T-helper 22 cell (primary cell): ENCODE data around the gene MED27.
"Not testable (repeated sequence)": the region's sequence is repeated elsewhere in the genome, so short reads cannot be mapped to it uniquely, and the experiment has no call there.

Source experiments
- DNase-seq: peaks from one replicate; pipeline ENCODE4 v3.0.0-alpha.2; 2020; ENCODE audit warnings: low read depth

MED27 gene

GRCh38 chr9:132077881-132078698 lies 1.6 kb downstream of the MED27 start:
- peak; percentile 4 for DNase-seq

GRCh38 chr9:132075853-132076252 lies 3.8 kb downstream of the MED27 start:
- no peak for DNase-seq

DNA sequence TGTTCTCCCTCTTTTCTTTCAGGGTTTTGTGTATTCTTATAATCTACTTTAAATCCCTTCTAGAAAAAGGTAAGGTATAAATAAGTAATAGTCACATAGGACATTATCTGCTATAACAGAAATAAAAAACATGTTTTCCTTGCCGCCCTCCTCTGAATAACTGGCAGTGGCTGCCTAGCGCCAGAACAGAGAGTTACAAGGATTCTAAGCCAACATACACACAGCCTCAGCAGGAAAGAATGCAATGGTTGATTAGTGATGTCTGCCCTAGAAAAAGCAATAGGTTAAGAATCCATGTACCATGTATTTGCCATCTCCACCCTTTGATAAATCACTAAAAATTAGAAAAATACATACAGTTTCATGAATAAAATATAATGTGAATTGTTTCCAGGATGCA lies 4.9 kb downstream of the MED27 start:
- no peak for DNase-seq

DNA sequence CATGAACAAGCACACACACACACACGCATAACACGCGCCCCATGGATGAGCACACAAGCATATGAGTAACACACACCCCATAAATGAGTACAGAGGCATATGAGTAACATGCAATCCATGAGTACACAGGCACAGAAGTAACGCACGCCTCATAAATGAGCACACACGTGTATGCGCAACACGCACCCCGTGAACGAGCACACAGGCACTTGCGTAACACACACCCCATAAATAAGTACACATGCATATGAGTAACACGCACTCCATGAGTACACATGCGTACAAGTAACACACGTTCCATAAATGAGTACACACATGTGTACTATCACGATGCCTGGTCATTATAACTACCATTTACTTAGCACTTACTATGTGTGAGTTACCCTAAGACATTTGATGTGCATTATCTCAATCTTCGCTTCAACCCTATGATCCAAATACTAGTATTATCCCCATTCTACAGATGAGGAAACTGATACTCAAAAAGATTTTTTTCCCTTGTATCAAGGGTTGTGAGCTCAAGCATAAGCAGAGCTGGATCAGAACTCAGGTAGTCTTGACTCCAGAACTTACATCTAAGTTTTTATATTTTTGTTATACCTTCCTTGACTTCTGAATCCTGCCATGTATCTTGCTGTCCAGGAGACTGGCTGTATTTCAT lies 7.7 kb downstream of the MED27 start:
- no peak for DNase-seq

DNA sequence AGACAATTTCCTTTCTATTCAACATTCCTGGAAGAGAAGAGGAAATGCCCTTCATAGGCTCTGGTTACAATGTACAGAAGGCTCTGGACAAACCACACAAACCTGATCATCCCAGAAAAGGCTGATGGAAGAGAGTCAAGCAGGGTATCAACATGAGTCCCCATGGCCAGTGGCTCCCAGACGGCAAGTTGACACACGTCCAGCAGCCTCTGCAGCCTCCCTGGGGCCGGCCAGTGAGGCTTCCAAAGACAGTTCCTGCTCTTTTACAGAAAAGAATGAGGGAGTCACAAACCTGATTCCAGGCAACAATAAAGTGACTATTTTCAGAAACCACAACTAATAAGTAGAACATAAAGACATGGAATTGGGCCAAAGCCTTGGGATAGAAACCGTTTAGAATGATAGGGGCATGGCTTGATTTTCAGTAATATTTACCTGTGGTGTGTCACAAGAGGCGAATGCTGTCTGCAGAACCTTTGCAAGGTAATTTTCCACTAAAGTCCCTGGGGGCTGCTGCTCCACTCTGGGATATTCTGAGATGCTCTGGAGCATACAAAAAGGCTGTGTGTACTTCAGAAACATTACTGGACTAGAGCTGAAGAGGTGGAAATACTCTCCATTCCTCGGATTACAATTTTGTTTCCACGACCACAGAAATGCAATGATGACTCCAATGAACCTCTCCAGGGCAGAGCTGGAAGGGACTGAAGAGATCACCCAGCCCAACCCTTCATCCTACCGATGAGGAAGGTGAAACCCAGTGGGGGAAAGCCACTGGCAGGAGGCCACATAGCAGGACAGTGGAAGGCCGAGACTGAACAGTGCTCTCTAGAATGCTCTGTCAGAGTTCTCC lies 10.4 kb downstream of the MED27 start:
- no peak for DNase-seq

DNA sequence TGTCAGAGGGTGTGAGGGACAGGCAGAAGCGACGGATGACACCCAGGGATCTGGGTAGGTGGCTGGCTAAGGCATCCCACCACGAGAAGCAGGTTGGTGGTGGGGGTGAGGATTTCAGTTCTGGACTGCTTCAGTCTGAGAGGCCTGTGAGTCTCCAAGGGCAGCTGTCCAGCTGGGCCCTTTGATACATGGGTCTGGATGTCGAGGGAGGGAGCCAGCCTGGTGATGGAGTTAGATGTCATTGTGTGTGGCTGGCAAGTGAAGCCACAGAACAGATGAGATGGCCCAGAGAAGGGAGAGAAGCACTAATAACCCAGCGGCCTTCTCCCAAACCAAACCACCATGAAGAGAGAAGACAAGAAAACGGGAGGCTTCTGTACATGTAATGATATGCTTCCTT lies 11.1 kb downstream of the MED27 start:
- DNase-seq: no peak

DNA sequence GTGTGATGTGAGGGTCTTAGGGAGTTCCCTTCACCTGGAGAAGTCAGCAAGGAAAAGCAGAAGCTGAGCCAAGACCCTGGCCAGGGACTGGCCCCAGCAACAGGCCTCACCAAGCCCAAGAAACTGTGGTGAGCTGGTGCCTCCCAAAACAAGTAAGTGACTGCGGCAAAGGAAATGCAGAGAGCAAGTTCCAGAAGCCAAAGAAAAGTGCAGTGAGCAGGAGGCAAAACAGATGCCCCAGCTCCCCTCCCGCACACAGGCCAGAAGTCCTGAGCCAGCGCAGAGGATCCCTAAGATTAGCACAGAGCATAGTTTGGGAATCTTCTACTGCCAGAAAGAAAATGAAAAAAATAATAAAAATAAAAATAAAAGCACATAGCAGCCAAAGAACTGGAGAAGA lies 13.2 kb downstream of the MED27 start:
- DNase-seq: no peak

DNA sequence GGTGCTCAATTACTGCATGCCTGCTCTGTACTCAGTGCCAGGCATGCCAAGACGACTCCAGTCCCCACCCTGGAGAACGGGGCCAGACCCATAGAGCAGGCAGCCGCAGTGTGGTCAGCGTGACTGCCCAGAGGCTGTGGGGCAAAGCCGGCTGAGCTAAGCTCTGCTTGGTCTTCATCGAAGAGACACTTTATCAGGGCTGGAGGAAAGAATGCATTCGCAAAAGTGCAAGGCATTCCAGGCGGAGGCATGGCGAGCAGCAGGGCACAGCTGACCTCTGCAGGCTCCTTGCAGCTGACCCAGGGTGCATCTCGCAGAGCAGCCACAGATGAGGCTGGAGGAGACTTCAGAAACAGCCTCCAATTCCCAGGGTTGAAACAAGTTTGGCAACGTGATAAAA lies 13.6 kb downstream of the MED27 start:
- no peak for DNase-seq

DNA sequence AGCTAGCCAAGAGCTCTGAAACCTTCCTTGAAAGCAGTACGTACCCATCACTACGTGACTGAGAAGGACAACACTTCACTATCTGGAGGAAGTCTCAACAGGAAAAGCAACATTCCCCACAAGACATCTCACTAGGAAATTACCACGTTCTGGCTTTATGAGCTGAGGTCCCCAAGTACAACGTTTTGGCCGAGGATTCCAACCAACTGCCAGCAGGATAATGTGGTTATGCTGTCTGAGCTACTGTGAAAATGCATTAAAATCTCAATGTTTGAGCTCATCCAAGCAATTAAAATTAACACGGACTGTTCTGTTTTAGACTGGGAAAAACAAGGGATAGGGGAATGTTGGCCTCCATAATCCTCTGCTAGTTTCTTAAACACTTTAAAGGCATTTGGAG lies 16.4 kb downstream of the MED27 start:
- no peak for DNase-seq

DNA sequence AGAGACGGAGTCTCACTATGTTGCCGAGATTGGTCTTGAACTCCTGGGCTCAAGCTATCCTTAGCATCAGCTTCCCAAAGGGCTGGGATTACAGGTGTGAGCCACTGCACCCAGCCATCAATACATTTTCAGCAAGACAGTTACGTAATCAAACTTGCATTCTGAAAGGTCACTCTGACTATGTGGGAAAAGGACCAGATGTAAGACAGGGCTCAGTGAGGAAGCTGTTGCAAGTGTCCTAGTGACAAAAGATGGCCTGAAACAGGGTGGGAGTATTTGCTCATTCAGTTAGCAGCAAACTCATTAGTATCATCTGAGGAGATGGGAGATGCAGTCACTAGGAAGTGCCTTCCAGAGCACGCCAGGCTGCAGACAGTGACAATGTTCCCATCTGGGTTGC lies 16.9 kb downstream of the MED27 start:
- no peak for DNase-seq

GRCh38 chr9:132061526-132061925 lies 18.1 kb downstream of the MED27 start:
- DNase-seq: no peak

GRCh38 chr9:132059361-132059760 lies 20.3 kb downstream of the MED27 start:
- no peak for DNase-seq

DNA sequence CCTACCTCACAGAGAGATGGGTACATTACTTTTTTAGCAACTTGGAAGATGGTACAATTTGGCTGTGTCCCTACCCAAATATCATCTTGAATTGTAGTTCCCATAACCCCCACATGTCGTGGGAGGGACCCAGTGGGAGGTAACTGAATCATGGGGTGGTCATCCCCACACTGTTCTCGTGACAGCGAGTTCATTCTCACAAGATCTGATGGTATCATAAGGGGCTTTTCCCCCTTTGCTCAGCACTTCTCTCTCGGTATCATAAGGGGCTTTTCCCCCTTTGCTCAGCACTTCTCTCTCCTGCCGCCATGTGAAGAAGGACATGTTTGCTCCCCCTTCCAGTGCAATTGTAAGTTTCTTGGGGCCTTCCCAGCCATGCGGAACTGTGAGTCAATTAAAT lies 21.4 kb downstream of the MED27 start:
- not testable (repeated sequence) for DNase-seq

DNA sequence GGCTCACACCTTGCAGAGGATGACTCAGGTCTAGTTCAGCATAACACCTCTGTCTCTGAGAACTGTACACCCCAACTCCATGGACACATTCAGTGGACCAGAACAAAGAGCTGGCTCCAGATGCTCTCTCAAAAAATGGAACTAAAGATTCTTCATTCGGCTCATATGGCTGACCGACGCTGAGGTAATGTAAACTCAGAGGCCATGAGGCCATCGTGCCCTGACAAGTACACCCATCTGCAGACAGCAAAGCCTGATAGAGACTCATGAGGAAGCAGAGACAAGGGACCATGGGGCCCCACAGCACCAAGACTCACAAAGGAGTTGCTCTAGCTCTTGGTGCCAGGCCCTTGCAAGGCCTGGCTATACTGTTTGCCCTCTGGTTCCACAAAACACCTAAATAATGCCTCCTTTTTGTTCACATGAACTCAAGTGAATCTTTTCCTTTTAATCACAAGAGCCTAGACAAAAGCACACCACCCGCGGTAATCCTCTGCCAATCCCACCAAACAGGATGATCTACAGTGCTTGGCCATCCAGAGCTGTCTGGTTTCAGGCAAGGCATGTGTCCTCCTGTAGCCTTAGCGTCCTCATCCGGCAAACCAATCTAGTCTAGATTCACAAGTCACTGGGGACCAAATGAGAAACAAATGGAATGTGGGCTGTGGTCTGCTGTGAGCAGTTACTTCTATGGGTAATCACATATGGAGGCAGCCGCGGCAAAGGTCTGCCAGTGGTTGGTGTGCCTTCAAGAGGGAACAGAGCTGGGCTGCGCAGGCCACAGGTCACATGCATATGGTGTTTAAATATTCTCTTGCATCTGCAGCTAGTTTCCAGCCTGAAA lies 22.7 kb downstream of the MED27 start:
- DNase-seq: no peak

DNA sequence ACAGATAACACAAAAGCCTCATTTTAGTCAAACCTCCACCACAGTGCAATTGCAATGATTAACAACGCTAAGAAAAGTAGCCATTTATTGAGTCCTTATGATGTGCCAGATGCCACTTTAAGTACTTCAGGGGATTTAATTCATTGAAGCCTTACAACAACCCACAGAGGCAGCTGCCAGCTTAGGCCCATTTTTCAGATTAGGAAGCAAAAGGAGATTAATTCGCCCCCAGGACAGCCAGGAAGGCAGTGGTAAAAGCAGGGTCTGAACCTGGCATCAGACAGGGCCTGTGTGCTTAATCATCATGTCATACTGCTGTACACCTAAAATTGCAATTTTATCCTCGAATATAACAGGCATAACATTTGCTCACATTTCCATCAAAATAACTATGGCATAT lies 23.9 kb downstream of the MED27 start:
- no peak for DNase-seq

DNA sequence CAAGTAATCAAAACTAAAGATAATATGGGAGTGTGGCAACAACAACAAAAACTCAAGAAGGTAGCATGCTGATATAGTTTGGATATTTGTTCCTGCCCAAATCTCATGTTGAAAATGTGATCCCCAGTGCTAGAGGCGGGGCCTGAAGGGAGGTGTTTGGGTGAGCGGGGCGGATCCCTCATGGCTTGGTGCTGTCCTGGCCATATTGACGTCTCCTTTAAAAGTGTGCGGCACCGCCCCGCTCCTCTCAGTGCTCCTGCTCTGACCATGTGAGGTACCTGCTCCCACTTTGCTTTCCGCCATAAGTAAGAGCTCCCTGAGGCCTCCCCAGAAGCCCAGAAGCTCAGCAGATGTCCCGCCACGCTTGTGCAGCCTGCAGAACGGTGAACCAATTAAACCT lies 25.6 kb downstream of the MED27 start:
- no peak for DNase-seq

- DNase-seq: no peak
These were observed 29.8 kb downstream of the MED27 start for GRCh38 chr9:132049900-132050299.

DNA sequence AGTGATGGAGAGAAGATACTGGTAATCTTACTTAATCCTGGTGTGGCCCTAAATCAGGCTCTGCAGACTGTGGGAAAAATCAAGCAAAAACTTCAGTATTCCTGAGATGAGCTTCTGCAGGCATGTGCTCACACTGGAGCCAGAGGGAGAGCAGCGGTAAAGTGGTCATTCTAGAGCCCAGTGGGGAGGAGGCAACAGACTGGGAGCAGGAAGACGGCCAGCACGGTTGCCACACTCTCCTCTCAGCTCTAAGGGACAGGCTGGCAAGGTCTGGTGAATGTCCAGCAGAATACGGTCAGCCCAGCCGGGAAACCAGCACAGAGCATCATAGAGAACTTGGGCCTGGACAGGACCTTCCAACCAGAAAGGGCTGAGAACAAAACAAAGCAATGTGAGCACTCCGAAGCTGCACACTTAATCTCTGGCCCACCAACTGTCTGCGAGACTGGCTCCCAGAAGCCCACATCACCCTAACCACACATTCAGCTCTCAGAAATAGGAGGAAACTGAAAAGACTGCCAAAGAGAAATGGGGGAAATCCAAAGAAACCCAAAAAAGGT lies 30.3 kb downstream of the MED27 start:
- no peak for DNase-seq

DNA sequence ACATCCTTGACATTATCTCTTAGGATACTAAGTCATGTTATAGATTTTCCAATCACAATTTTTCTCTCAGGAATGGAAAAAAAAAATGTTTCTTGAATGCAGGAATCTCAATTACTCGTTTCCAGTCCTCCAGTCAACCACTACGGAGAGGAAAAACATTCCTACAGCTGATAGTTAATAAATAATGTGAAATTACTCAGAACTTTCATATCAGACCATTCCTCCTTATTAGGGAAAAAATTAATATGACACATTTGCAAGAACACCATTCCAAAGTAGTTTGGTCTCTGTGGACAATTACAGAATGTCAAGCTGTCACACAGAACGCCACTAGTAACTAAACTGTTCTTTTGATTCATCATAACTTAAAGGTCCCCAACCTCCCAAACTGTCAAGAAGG lies 31.5 kb downstream of the MED27 start:
- DNase-seq: no peak

- DNase-seq: no peak
These were observed 33.2 kb downstream of the MED27 start for GRCh38 chr9:132046456-132046855.

DNA sequence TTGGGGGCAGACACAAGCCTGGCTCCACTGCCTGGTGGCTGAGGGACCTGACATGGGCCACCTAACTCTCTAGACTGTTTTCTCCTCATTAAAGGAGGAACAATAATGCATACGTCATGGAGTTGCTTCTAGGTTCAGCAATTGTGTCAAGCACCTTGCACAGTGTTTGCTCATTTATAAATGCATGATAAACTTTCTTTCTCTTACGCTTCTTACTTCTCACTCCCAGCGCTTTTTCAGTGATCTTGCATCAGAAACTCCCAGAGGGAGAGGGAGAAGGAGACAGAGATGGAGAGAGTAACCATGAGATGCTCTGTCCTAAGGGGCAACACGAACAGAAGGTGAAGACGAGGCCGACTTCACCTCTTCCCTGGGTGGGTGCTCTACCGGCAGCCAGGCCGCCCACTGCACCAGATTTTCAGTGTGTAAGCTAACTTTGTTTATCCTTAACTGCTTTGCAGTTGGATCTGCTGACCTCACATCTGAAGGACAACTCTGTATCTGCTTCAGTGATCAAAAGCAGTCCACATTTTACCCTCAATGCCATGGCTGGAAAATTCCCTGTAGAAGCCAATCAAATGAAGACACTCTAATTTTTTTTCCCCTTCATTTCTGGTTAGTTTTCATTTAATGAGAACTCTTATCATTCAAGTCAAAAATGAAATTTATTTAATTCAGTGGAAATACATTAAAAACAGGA lies 35.3 kb downstream of the MED27 start:
- DNase-seq: no peak
